H1 (cell line): ENCODE data around the gene SLC25A21. TPM values are rescaled to one million over a fixed set of nuclear protein-coding genes. Genes with fewer than 3 reads are reported as not detected.

Source experiments
- CTCF ChIA-PET: fragments of 300-600 bp; sonication (Branson Sonifier 250); formaldehyde crosslinking; loops from one replicate; lab custom pipeline; 2021; ENCODE audit not compliant: partially characterized antibody; lab: Charles Lee
- POLR2A ChIA-PET: fragments of 300-600 bp; sonication (Branson Sonifier 250); formaldehyde crosslinking; loops from one replicate; lab custom pipeline; 2021; ENCODE audit warnings: inconsistent platforms; ENCODE audit not compliant: partially characterized antibody; lab: Charles Lee
- DNase-seq, 2 experiments: peaks; one replicate each; pipeline versions ENCODE4 v3.0.0 to v3.0.0-alpha.2; 2010 to 2022; ENCODE audit warnings: low spot score in 2 of 2, low read depth in 1 of 2, mixed read lengths in 1 of 2
- FAIRE-seq: peaks from 2 replicates; lab custom pipeline; 2011; peaks lifted over from hg19 to GRCh38; lab: Jason Lieb, UNC
- H2AFZ ChIP-seq: 2 replicates; pipeline ENCODE4 v1.8.1; 2012; ENCODE audit warnings: low read length, inconsistent platforms
- H2AK5ac ChIP-seq: 2 replicates; pipeline ENCODE4 v1.6.1; 2013; ENCODE audit warnings: low read depth, low read length
- H2BK120ac ChIP-seq: replicated peaks from 2 replicates; pipeline ENCODE3; 2013; ENCODE audit warnings: low read depth, low read length, inconsistent platforms
- H2BK12ac ChIP-seq: 2 replicates; pipeline ENCODE4 v1.6.1; 2013; ENCODE audit warnings: low read depth, low read length
- H2BK15ac ChIP-seq: 2 replicates; pipeline ENCODE4 v1.6.1; 2013; ENCODE audit warnings: low read length
- H2BK20ac ChIP-seq: 2 replicates; pipeline ENCODE4 v1.6.1; 2013; ENCODE audit warnings: low read length
- H2BK5ac ChIP-seq: 2 replicates; pipeline ENCODE4 v1.6.1; 2013; ENCODE audit warnings: low read depth, low read length
- H3K14ac ChIP-seq: 2 replicates; pipeline ENCODE4 v1.6.1; 2013; ENCODE audit warnings: inconsistent platforms; ENCODE audit not compliant: insufficient read length
- H3K18ac ChIP-seq: 2 replicates; pipeline ENCODE4 v1.6.1; 2013; ENCODE audit warnings: low read length; ENCODE audit errors: extremely low read depth
- H3K23ac ChIP-seq: 2 replicates; pipeline ENCODE4 v1.6.1; 2013; ENCODE audit warnings: inconsistent platforms; ENCODE audit not compliant: insufficient read length
- H3K23me2 ChIP-seq: 2 replicates; pipeline ENCODE4 v1.6.1; 2013; ENCODE audit warnings: low read depth, low read length
- H3K27ac ChIP-seq: 2 replicates; pipeline ENCODE4 v1.6.1; 2011; ENCODE audit warnings: low read depth, low read length, inconsistent platforms
- H3K27me3 ChIP-seq, 4 experiments: replicated peaks in 1 of 4; 1 replicate in 1 of 4; 2 replicates in 3 of 4; pipeline versions ENCODE4 v1.6.1 to v1.8.1; 2011 to 2013; ENCODE audit warnings: low read length in 3 of 4, mild to moderate bottlenecking in 3 of 4, inconsistent platforms in 2 of 4, mixed read lengths in 2 of 4, moderate library complexity in 1 of 4; ENCODE audit not compliant: control insufficient read depth in 3 of 4, insufficient read depth in 3 of 4; ENCODE audit errors: extremely low read depth in 1 of 4
- H3K36me3 ChIP-seq, 4 experiments: 2 replicates each; pipeline versions ENCODE4 v1.6.1 to v1.8.1; 2011 to 2013; ENCODE audit warnings: mild to moderate bottlenecking in 4 of 4, low read length in 3 of 4, moderate library complexity in 2 of 4, control low read depth in 1 of 4, inconsistent platforms in 1 of 4; ENCODE audit not compliant: insufficient read depth in 4 of 4, control insufficient read depth in 2 of 4
- H3K4ac ChIP-seq: replicated peaks from 2 replicates; pipeline ENCODE3; 2013; ENCODE audit warnings: low read length, low read depth, mixed read lengths, inconsistent platforms; ENCODE audit not compliant: insufficient read length
- H3K4me1 ChIP-seq, 4 experiments: replicated peaks in 1 of 4; 1 replicate in 1 of 4; 2 replicates in 3 of 4; pipeline versions ENCODE4 v1.6.1 to v1.8.1; 2011 to 2013; ENCODE audit warnings: low read length in 3 of 4, inconsistent platforms in 2 of 4, mixed read lengths in 1 of 4; ENCODE audit not compliant: insufficient read depth in 4 of 4, control insufficient read depth in 3 of 4
- H3K4me2 ChIP-seq, 2 experiments: 2 replicates each; pipeline versions ENCODE4 v1.6.1 to v1.8.1; 2011 to 2013; ENCODE audit warnings: low read depth in 2 of 2, low read length in 2 of 2, control low read depth in 1 of 2, inconsistent platforms in 1 of 2, mild to moderate bottlenecking in 1 of 2; ENCODE audit not compliant: insufficient read depth in 1 of 2
- H3K4me3 ChIP-seq, 4 experiments: fragments of 200-600, 300-600 bp in 1 of 4; sonication (generic), shearing (Covaris generic), sonication (Bioruptor Twin) in 1 of 4; 2 replicates each; pipeline versions ENCODE4 v1.5.1 to v1.8.1; 2011 to 2016; ENCODE audit warnings: low read length in 4 of 4, low read depth in 3 of 4, control low read depth in 2 of 4, inconsistent platforms in 2 of 4, mild to moderate bottlenecking in 2 of 4, mixed read lengths in 1 of 4, moderate library complexity in 1 of 4; ENCODE audit not compliant: insufficient read depth in 2 of 4; ENCODE audit errors: extremely low read depth in 1 of 4
- H3K56ac ChIP-seq: replicated peaks from 2 replicates; pipeline ENCODE3; 2013; ENCODE audit warnings: low read depth, mild to moderate bottlenecking, mixed read lengths, low read length, inconsistent platforms; ENCODE audit not compliant: insufficient read length
- H3K79me1 ChIP-seq: 2 replicates; pipeline ENCODE4 v1.6.1; 2013; ENCODE audit warnings: low read depth, low read length, control low read depth
- H3K79me2 ChIP-seq, 2 experiments: 2 replicates each; pipeline versions ENCODE4 v1.6.1 to v1.8.1; 2012 to 2013; ENCODE audit warnings: low read length in 2 of 2, mild to moderate bottlenecking in 2 of 2, inconsistent platforms in 1 of 2; ENCODE audit not compliant: insufficient read depth in 2 of 2, control insufficient read depth in 1 of 2
- H3K9ac ChIP-seq, 4 experiments: replicated peaks in 1 of 4; 1 replicate in 1 of 4; 2 replicates in 3 of 4; pipeline versions ENCODE4 v1.6.1 to v1.8.1; 2011 to 2013; ENCODE audit warnings: low read depth in 3 of 4, low read length in 3 of 4, control low read depth in 2 of 4, mild to moderate bottlenecking in 2 of 4, moderate library complexity in 2 of 4, inconsistent platforms in 1 of 4; ENCODE audit errors: extremely low read depth in 1 of 4
- H3K9me3 ChIP-seq, 2 experiments: 2 replicates each; pipeline versions ENCODE4 v1.6.1 to v1.8.1; 2012 to 2013; ENCODE audit warnings: mild to moderate bottlenecking in 2 of 2, moderate library complexity in 2 of 2, control low read depth in 1 of 2, inconsistent platforms in 1 of 2, low read depth in 1 of 2, low read length in 1 of 2, mixed read lengths in 1 of 2; ENCODE audit not compliant: insufficient read depth in 2 of 2
- H4K20me1 ChIP-seq, 2 experiments: replicated peaks in 1 of 2; 2 replicates each; pipeline versions ENCODE3 to v1.8.1; 2011 to 2013; ENCODE audit warnings: inconsistent platforms in 2 of 2, low read length in 2 of 2, mild to moderate bottlenecking in 1 of 2; ENCODE audit not compliant: insufficient read depth in 2 of 2, control insufficient read depth in 1 of 2
- H4K5ac ChIP-seq: 2 replicates; pipeline ENCODE4 v1.6.1; 2013; ENCODE audit warnings: low read length, low read depth, mixed read lengths, inconsistent platforms; ENCODE audit not compliant: insufficient read length
- H4K8ac ChIP-seq: 2 replicates; pipeline ENCODE4 v1.8.0; 2013; ENCODE audit warnings: mild to moderate bottlenecking, moderate library complexity, low read length, inconsistent platforms; ENCODE audit not compliant: insufficient read depth; ENCODE audit errors: extremely low read depth
- H4K91ac ChIP-seq: replicated peaks from 2 replicates; pipeline ENCODE3; 2013; ENCODE audit warnings: low read length, mixed read lengths, inconsistent platforms; ENCODE audit not compliant: insufficient read length
- CHD2 ChIP-seq: IDR thresholded peaks from 2 replicates; pipeline ENCODE4 v1.6.1; 2012; ENCODE audit warnings: low read length, improper control_type of control experiment
- JUN ChIP-seq: IDR thresholded peaks from 2 replicates; pipeline ENCODE4 v1.6.1; 2011; ENCODE audit warnings: low read depth, mild to moderate bottlenecking, improper control_type of control experiment, low read length
- KDM4A ChIP-seq: IDR thresholded peaks from one replicate; pipeline ENCODE4 v1.7.1; 2012; ENCODE audit warnings: low read depth, mild to moderate bottlenecking, moderate library complexity, low read length, inconsistent platforms; ENCODE audit not compliant: severe bottlenecking
- RAD21 ChIP-seq, 2 experiments: IDR thresholded peaks in 1 of 2; conservative IDR thresholded peaks in 1 of 2; 2 replicates each; pipeline ENCODE4 v1.6.1; 2011; ENCODE audit warnings: low read depth in 2 of 2, low read length in 2 of 2, improper control_type of control experiment in 1 of 2, inconsistent platforms in 1 of 2, mild to moderate bottlenecking in 1 of 2, moderate library complexity in 1 of 2
- RFX5 ChIP-seq: IDR thresholded peaks from 2 replicates; pipeline ENCODE4 v1.6.1; 2011; ENCODE audit warnings: low read depth, low read length, improper control_type of control experiment, borderline replicate concordance
- RXRA ChIP-seq: IDR thresholded peaks from 2 replicates; pipeline ENCODE4 v1.6.1; 2011; ENCODE audit warnings: low read depth, mild to moderate bottlenecking, low read length, moderate library complexity; ENCODE audit not compliant: insufficient read depth
- SP1 ChIP-seq: IDR thresholded peaks from 2 replicates; pipeline ENCODE4 v1.6.1; 2011; ENCODE audit warnings: low read depth, low read length
- SP4 ChIP-seq: IDR thresholded peaks from 2 replicates; pipeline ENCODE4 v1.6.1; 2012; ENCODE audit warnings: low read length, inconsistent platforms
- TCF12 ChIP-seq: IDR thresholded peaks from 2 replicates; pipeline ENCODE4 v1.6.1; 2011; ENCODE audit warnings: low read depth, mild to moderate bottlenecking, low read length
- TEAD4 ChIP-seq: IDR thresholded peaks from 2 replicates; pipeline ENCODE4 v1.6.1; 2012; ENCODE audit warnings: low read depth, low read length, inconsistent platforms, mixed read lengths
- WGBS, 2 experiments: shearing (Covaris generic) in 1 of 2; methylation state at CpG; one replicate each; pipeline versions ENCODE4 v1.1.6 to v1.1.7; 2013 to 2015; ENCODE audit warnings: low lambda C conversion rate in 2 of 2, mixed read lengths in 2 of 2, inconsistent platforms in 1 of 2, low coverage in 1 of 2, missing lambda C conversion rate in 1 of 2; ENCODE audit not compliant: insufficient replicate concordance in 2 of 2, insufficient coverage in 1 of 2, insufficient read length in 1 of 2; ENCODE audit errors: extremely low coverage in 1 of 2, missing lambda C conversion rate in 1 of 2; 5-methylcytosine and 5-hydroxymethylcytosine counted together
- polyA plus RNA-seq, 7 experiments: library from polyadenylated mRNA; depleted of rRNA in 3 of 7; stranded (reverse) in 5 of 7; unstranded in 2 of 7; fragments of >200 nt in 5 of 7; fragments of 200-250 nt in 2 of 7; gene quantifications; 1 replicate in 5 of 7; 2 replicates in 1 of 7; 4 replicates in 1 of 7; pipeline versions ENCODE4 v1.2.1 to v1.2.3, GENCODE V29; 2011 to 2013; ENCODE audit warnings: missing spikeins in 2 of 7, mixed read lengths in 2 of 7
- total RNA-seq: library from RNA; stranded (reverse); fragmentation: NEBNext Ultra II Directional; extraction: Animal tissue kit (Norgen Biotek cat#: 25700); gene quantifications from 2 replicates; pipeline ENCODE4 v1.2.1, GENCODE V29; 2021
- TF ChIP-seq, protein P1 (sequence below): IDR thresholded peaks from 2 replicates; pipeline ENCODE4 v1.6.1; 2012; ENCODE audit warnings: low read length, inconsistent platforms

Gene SLC25A21
- total and polyA plus RNA-seq, 2 of the 8 experiments (the other 6 are each of a cell fraction or from before 2014, with no cell fraction given): 6.9 to 15.7 TPM

DNA sequence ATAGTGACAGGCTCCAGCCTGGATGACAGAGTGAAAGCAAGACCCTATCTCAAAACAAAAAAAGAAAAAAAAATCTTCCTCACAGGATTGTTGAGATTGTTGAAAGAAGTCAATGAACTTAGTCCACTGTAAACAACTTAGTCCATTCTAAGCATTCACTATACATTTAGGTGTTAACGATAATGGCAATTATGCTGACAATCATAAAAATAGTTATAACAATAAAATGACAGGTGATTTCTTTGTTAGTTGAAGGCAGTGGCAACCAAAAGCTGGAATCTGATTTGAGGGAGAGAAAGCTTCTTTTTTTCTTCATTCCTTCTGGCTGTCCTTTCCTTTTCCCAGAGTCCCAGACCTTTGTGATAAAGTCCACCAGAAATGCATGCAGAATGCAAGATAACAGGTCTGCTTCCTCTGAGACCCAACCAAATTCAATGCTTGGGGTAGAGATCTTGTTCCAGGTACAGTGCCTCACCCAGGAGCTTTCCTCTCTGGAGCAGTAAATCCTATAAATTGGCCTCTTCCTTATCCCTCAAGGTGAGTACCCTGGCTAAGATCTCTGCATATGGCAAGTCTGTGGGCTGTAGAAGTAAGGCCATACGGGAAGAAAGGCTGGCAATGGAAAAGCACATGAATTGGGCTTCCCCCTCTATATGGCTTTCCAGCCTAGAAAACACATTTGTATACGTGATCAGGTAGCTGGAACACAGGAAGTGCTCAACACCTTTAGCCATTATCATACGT lies 458.3 kb downstream of the SLC25A21 start:
- Histone ChIP-seq H2AK5ac (no peak overlapping the region), H3K18ac (no peak overlapping the region), H2AFZ (no peak overlapping the region), H3K4me3 (no peak overlapping the region), H3K23me2 (no peaks in the 10 kb centered on the region), H3K4ac (no peak overlapping the region), H4K5ac (no peak overlapping the region), H4K8ac (no peak overlapping the region), H3K9ac (no peak overlapping the region), H3K9me3 (no peaks in the 10 kb centered on the region), H3K4me2 (no peak overlapping the region), H3K56ac (no peak overlapping the region), H3K27me3 (no peaks in the 10 kb centered on the region), H4K91ac (no peak overlapping the region), H3K27ac (no peak overlapping the region), H2BK120ac (no peak overlapping the region), H3K79me1 (no peaks in the 10 kb centered on the region), H3K23ac (no peak overlapping the region), H3K4me1 (peaks cover 0 to 8% (median 6%) of the 10 kb centered on the region in 4 experiments; a peak in 6 of 7 replicates), H3K36me3 (no peaks in the 10 kb centered on the region), H3K14ac (no peak overlapping the region), H2BK20ac (no peak overlapping the region), H3K79me2 (no peaks in the 10 kb centered on the region), H2BK15ac (no peak overlapping the region), H2BK5ac (no peak overlapping the region), H2BK12ac (no peak overlapping the region), H4K20me1 (no peaks in the 10 kb centered on the region)
- ChIA-PET CTCF (no interaction called here), POLR2A (no interaction called here)
- 87% methylated on average over 4 of the region's 4 CpGs; no CpG with 5 or more reads in 1 of the 2 experiments for WGBS, 2 experiments
- FAIRE-seq (no peak), DNase-seq (no peak)
- no peak for TF ChIP-seq CHD2
- TF ChIP-seq, protein P1, sequence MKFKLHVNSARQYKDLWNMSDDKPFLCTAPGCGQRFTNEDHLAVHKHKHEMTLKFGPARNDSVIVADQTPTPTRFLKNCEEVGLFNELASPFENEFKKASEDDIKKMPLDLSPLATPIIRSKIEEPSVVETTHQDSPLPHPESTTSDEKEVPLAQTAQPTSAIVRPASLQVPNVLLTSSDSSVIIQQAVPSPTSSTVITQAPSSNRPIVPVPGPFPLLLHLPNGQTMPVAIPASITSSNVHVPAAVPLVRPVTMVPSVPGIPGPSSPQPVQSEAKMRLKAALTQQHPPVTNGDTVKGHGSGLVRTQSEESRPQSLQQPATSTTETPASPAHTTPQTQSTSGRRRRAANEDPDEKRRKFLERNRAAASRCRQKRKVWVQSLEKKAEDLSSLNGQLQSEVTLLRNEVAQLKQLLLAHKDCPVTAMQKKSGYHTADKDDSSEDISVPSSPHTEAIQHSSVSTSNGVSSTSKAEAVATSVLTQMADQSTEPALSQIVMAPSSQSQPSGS: no peak
- no peak for TF ChIP-seq SP4
- TF ChIP-seq SP1: no peak
- TF ChIP-seq RXRA: no peak
- TF ChIP-seq TCF12: no peak
- TF ChIP-seq KDM4A: no peak
- no peak for TF ChIP-seq RFX5
- TF ChIP-seq RAD21 (IDR thresholded peaks at IDR 0.05 in 1 of 2, conservative IDR thresholded peaks at IDR 0.05 in 1 of 2; ENCODE audit: low read depth in 2 of 2, low read length in 2 of 2): no peak
- TF ChIP-seq TEAD4: no peak
- TF ChIP-seq JUN: no peak
